ENCODE results near the gene ATF7. TPM values are rescaled to one million over a fixed set of nuclear protein-coding genes. Genes with fewer than 3 reads are reported as not detected.
"Not testable (repeated sequence)": the region's sequence is repeated elsewhere in the genome, so short reads cannot be mapped to it uniquely, and the experiment has no call there.

The ATF7 gene
- total and polyA plus RNA-seq, 10 donors, result 6.5 to 52.8 (median 35.4) TPM

- 87 to 91% (median 90%) methylated on average over 2 to 3 of the region's 3 CpGs for WGBS, 5 donors
- no peaks in the 10 kb centered on the region for H3K4me1 ChIP-seq
- intact Hi-C loops (cut with DNase I; ENCODE audit: low total_unique reads), result no loop called here
- TF ChIP-seq POLR2A (IDR thresholded peaks at IDR 0.05) (no peak), CTCF (IDR thresholded peaks at IDR 0.05 in 8 of 11, conservative IDR thresholded peaks at IDR 0.05 in 3 of 11) (no peak), POLR2AphosphoS5 (IDR thresholded peaks at IDR 0.05) (no peak)
- no peak overlapping the region for H3K4me3 ChIP-seq
- H3K27ac ChIP-seq, result no peak overlapping the region
- H3K9me3 ChIP-seq, result no peaks in the 10 kb centered on the region
- no peaks in the 10 kb centered on the region for H3K27me3 ChIP-seq (replicated peaks in 1 of 7)
- DNase-seq, result no peak
- H3K36me3 ChIP-seq, result no peaks in the 10 kb centered on the region
Measured at GRCh38 chr12:53644133-53644532, 18.0 kb upstream of the ATF7 start.

DNA sequence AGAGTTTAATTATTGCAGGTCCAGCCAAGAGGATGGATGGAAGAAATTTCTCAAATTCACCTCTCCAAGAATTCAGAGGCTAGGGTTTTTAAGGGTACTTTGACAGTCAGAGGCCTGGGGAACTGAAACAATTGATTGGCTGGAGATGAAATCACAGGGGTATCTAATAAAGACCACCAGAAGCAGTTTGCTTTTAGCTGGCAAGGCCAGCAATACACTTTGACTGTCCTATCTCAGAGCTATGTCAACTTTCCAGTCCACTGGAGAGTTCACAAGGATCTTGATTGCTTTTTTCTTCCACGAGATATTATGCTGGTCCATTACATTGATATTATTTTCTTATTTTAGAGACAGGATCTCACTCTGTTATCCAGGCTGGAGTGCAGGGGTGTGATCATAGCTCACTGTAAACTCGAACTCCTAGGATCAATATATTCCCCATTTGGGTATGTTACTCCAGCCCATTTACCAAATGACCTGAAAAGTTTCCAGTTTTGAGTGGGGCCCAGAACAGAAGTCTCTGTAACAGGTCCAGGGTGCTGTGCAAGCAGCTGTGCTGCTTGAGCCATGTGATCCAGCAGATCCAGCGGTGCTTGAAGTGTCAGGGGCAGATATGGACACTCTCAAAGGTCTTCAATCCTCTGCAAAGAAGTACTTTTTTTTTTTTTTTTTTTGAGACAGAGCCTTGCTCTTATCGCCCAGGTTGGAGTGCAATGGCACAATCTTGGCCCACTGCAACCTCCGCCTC, 17.2 kb upstream of the ATF7 start:
- intact Hi-C loops (cut with DNase I; ENCODE audit: low total_unique reads), result no loop called here
- no peak for DNase-seq
- H3K4me3 ChIP-seq, result no peak overlapping the region
- no peaks in the 10 kb centered on the region for H3K36me3 ChIP-seq
- no peaks in the 10 kb centered on the region for H3K9me3 ChIP-seq
- H3K27ac ChIP-seq, result no peak overlapping the region
- 57 to 77% (median 73%) methylated on average over 5 of the region's 5 CpGs for WGBS, 5 donors
- no peaks in the 10 kb centered on the region for H3K27me3 ChIP-seq (replicated peaks in 1 of 7)
- TF ChIP-seq POLR2A (IDR thresholded peaks at IDR 0.05), result no peak
- no peak for TF ChIP-seq CTCF (IDR thresholded peaks at IDR 0.05 in 8 of 11, conservative IDR thresholded peaks at IDR 0.05 in 3 of 11)
- TF ChIP-seq POLR2AphosphoS5 (IDR thresholded peaks at IDR 0.05), result no peak
- H3K4me1 ChIP-seq, result no peaks in the 10 kb centered on the region

- DNase-seq, result no peak
- Histone ChIP-seq H3K4me1 (no peaks in the 10 kb centered on the region), H3K27me3 (replicated peaks in 1 of 7) (no peaks in the 10 kb centered on the region), H3K4me3 (no peak overlapping the region), H3K27ac (no peak overlapping the region), H3K9me3 (no peaks in the 10 kb centered on the region), H3K36me3 (no peaks in the 10 kb centered on the region)
- TF ChIP-seq POLR2A (IDR thresholded peaks at IDR 0.05) (no peak), POLR2AphosphoS5 (IDR thresholded peaks at IDR 0.05) (no peak), CTCF (IDR thresholded peaks at IDR 0.05 in 8 of 11, conservative IDR thresholded peaks at IDR 0.05 in 3 of 11) (no peak)
- intact Hi-C loops (cut with DNase I; ENCODE audit: low total_unique reads), result no loop called here
- WGBS, 5 donors, result 88 to 96% (median 92%) methylated on average over 2 of the region's 2 CpGs
Measured at GRCh38 chr12:53638057-53638456, 11.9 kb upstream of the ATF7 start.

DNA sequence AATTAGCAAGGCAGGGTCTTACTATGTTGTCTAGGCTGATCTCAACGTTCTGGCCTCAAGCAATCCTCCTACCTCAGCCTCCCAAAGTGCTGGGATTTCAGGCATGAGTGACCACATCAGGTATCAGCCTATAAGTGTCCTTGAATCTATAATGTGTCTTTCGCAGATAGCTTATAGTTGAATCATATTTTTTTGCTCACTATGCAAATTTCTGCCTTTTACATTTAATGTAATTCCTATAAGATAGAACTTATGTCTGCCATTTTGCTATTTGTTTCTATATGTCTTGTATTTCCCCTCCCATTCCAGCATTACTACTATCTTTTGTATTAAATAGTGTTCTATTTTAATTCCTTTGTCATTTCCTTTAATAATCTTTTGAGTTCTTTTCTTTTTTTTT, 10.5 kb upstream of the ATF7 start:
- no peak overlapping the region for H3K27ac ChIP-seq
- no peak overlapping the region for H3K4me3 ChIP-seq
- intact Hi-C loops (cut with DNase I; ENCODE audit: low total_unique reads), result no loop called here
- H3K4me1 ChIP-seq, result no peaks in the 10 kb centered on the region
- no peak for DNase-seq
- no peaks in the 10 kb centered on the region for H3K27me3 ChIP-seq (replicated peaks in 1 of 7)
- no peaks in the 10 kb centered on the region for H3K36me3 ChIP-seq
- no peaks in the 10 kb centered on the region for H3K9me3 ChIP-seq
- TF ChIP-seq CTCF (IDR thresholded peaks at IDR 0.05 in 8 of 11, conservative IDR thresholded peaks at IDR 0.05 in 3 of 11), result no peak
- no peak for TF ChIP-seq POLR2AphosphoS5 (IDR thresholded peaks at IDR 0.05)
- no peak for TF ChIP-seq POLR2A (IDR thresholded peaks at IDR 0.05)
- WGBS, 5 donors, result 39 to 59% (median 40%) methylated on average over 2 of the region's 2 CpGs

GRCh38 chr12:53635708-53636107, 9.5 kb upstream of the ATF7 start:
- DNase-seq; intact Hi-C loops (cut with DNase I; ENCODE audit: low total_unique reads); H3K9me3 ChIP-seq: not testable (repeated sequence)

More at GRCh38 chr12:53635708-53636107, 9.5 kb upstream of the ATF7 start:
- not testable (repeated sequence) for H3K4me1 ChIP-seq; H3K27me3 ChIP-seq (replicated peaks in 1 of 7); H3K4me3 ChIP-seq; H3K36me3 ChIP-seq; H3K27ac ChIP-seq

Measured in spleen (tissue), 11 donors.